HFF-Myc (cell line): ENCODE results near the gene RHBG.
"Not testable (repeated sequence)": the region's sequence is repeated elsewhere in the genome, so short reads cannot be mapped to it uniquely, and the experiment has no call there.

ENCODE experiments used
- DNase-seq: peaks from one replicate; pipeline ENCODE4 v3.0.0-alpha.2; 2011; ENCODE audit warnings: low read depth; ENCODE audit errors: extremely low read depth
- H3K4me3 ChIP-seq: replicated peaks from 2 replicates; pipeline ENCODE4 v1.5.1; 2011; ENCODE audit warnings: low read depth, mild to moderate bottlenecking, control low read depth, low read length
- CTCF ChIP-seq: IDR thresholded peaks from 2 replicates; pipeline ENCODE4 v1.5.1; 2012; ENCODE audit warnings: mild to moderate bottlenecking, low read depth, low read length, control low read depth; ENCODE audit errors: missing control alignments

The RHBG gene

GRCh38 chr1:156360534-156360933, 8.5 kb upstream of the RHBG start:
- TF ChIP-seq CTCF, result no peak
- no peak for DNase-seq
- no peak overlapping the region for H3K4me3 ChIP-seq

GRCh38 chr1:156365754-156366153, 3.3 kb upstream of the RHBG start:
- no peak overlapping the region for H3K4me3 ChIP-seq
- DNase-seq, result no peak
- TF ChIP-seq CTCF, result no peak

GRCh38 chr1:156366378-156367166, 2.4 kb upstream of the RHBG start:
- no peak for DNase-seq
- no peak overlapping the region for H3K4me3 ChIP-seq
- TF ChIP-seq CTCF, result no peak

- no peak for DNase-seq
- no peak overlapping the region for H3K4me3 ChIP-seq
- no peak for TF ChIP-seq CTCF
Observed at GRCh38 chr1:156367383-156368156, 1.4 kb upstream of the RHBG start.

- H3K4me3 ChIP-seq, result no peak overlapping the region
- no peak for TF ChIP-seq CTCF
- DNase-seq, result no peak
Observed at GRCh38 chr1:156368157-156368658, 803 bp upstream of the RHBG start.

- peak overlapping the region; percentile 30; the same call in 1 of the 2 replicates for H3K4me3 ChIP-seq
- not testable (repeated sequence) for DNase-seq
Observed at GRCh38 chr1:156369685-156370286, 775 bp downstream of the RHBG start.
